ENCODE results near the gene ELMO2.

- TF ChIP-seq NFIC (IDR thresholded peaks at IDR 0.05) (no peak), TAF1 (IDR thresholded peaks at IDR 0.05; ENCODE audit: low read depth) (no peak), RAD21 (IDR thresholded peaks at IDR 0.05; ENCODE audit: low read depth) (no peak), ZBTB7A (IDR thresholded peaks at IDR 0.05; ENCODE audit: low read depth) (no peak)
These were observed 89.3 kb downstream of the ELMO2 start for GRCh38 chr20:46316984-46317684.

Measured in Ishikawa (cell line).